Measurements from ENCODE around the gene OBSCN. TPM values are rescaled to one million over a fixed set of nuclear protein-coding genes. Genes with fewer than 3 reads are reported as not detected.

OBSCN gene
- total RNA-seq, 1 donor from 2014 or later: 17.5 TPM

- Histone ChIP-seq H3K27ac (ENCODE audit: low read depth, low read length) (no peak overlapping the region), H2AFZ (ENCODE audit: low read depth, low read length) (no peak overlapping the region), H3K9ac (ENCODE audit: low read length) (no peak overlapping the region), H4K20me1 (ENCODE audit: insufficient read depth, low read length) (no peaks in the 10 kb centered on the region), H3K79me2 (ENCODE audit: insufficient read depth, low read length) (no peaks in the 10 kb centered on the region), H3K4me2 (ENCODE audit: low read length) (no peak overlapping the region), H3K4me3 (ENCODE audit: insufficient read depth, low read depth, low read length) (no peak overlapping the region), H3K4me1 (ENCODE audit: insufficient read depth, low read length) (no peaks in the 10 kb centered on the region), H3K36me3 (ENCODE audit: insufficient read depth, low read length) (no peaks in the 10 kb centered on the region), H3K9me3 (ENCODE audit: insufficient read depth, low read depth, low read length) (peaks cover 17% of the 10 kb centered on the region), H3K27me3 (ENCODE audit: insufficient read depth, low read length) (no peaks in the 10 kb centered on the region)
- Mint-ChIP-seq H3K27me3 (ENCODE audit: low read depth, unreplicated experiment) (no peaks in the 10 kb centered on the region), H3K4me3 (ENCODE audit: unreplicated experiment) (no peak overlapping the region), H3K4me1 (ENCODE audit: low read depth, unreplicated experiment) (no peaks in the 10 kb centered on the region), H3K9me3 (ENCODE audit: unreplicated experiment) (peaks cover 30% of the 10 kb centered on the region), H3K27ac (ENCODE audit: unreplicated experiment) (no peak overlapping the region), H3K36me3 (ENCODE audit: low read depth, unreplicated experiment) (peaks cover 55% of the 10 kb centered on the region)
- no peak for TF ChIP-seq EZH2 (IDR thresholded peaks at IDR 0.05; ENCODE audit: insufficient read depth, low read length)
- TF ChIP-seq CTCF (IDR thresholded peaks at IDR 0.05; ENCODE audit: insufficient read depth, low read depth, low read length): peak; percentile 16
- FAIRE-seq (no peak), DNase-seq (ENCODE audit: low read depth) (peak; percentile 10)
These were observed 28.9 kb downstream of the OBSCN start for GRCh38 chr1:228236744-228237143.

DNA sequence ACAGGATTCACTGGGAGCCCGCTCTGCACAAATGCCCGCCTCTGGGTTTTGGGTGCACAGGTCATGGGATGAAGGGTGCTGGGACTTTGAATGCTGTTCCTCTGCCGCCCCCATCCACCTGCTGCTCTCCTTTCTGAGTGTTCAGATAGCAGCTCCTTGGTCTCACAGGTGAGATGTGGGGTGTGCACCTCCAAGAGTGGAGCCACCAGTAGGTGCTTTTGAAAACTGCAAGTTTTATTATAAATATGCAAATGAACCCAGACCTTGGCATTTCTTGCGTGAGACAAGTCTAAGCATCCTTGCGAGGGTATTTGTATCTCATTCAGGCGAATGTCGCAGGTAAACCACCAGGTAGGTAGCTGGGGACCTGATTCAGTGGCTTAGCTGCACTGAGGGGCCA is 30.2 kb downstream of the OBSCN start:
- H4K20me1 ChIP-seq (ENCODE audit: insufficient read depth, low read length): no peaks in the 10 kb centered on the region
- DNase-seq (ENCODE audit: low read depth): no peak
- Mint-ChIP-seq H3K4me1 (ENCODE audit: low read depth, unreplicated experiment) (no peaks in the 10 kb centered on the region), H3K27me3 (ENCODE audit: low read depth, unreplicated experiment) (no peaks in the 10 kb centered on the region), H3K27ac (ENCODE audit: unreplicated experiment) (no peak overlapping the region), H3K9me3 (ENCODE audit: unreplicated experiment) (peaks cover 35% of the 10 kb centered on the region), H3K36me3 (ENCODE audit: low read depth, unreplicated experiment) (peaks cover 55% of the 10 kb centered on the region), H3K4me3 (ENCODE audit: unreplicated experiment) (no peak overlapping the region)
- H3K79me2 ChIP-seq (ENCODE audit: insufficient read depth, low read length): no peaks in the 10 kb centered on the region
- no peaks in the 10 kb centered on the region for H3K36me3 ChIP-seq (ENCODE audit: insufficient read depth, low read length)
- H3K27me3 ChIP-seq (ENCODE audit: insufficient read depth, low read length): no peaks in the 10 kb centered on the region
- FAIRE-seq: no peak
- no peak for TF ChIP-seq EZH2 (IDR thresholded peaks at IDR 0.05; ENCODE audit: insufficient read depth, low read length)
- TF ChIP-seq CTCF (IDR thresholded peaks at IDR 0.05; ENCODE audit: insufficient read depth, low read depth, low read length): no peak
- H3K9ac ChIP-seq (ENCODE audit: low read length): no peak overlapping the region
- peaks cover 20% of the 10 kb centered on the region for H3K9me3 ChIP-seq (ENCODE audit: insufficient read depth, low read depth, low read length)
- H2AFZ ChIP-seq (ENCODE audit: low read depth, low read length): no peak overlapping the region
- no peaks in the 10 kb centered on the region for H3K4me1 ChIP-seq (ENCODE audit: insufficient read depth, low read length)
- H3K27ac ChIP-seq (ENCODE audit: low read depth, low read length): no peak overlapping the region
- H3K4me2 ChIP-seq (ENCODE audit: low read length): no peak overlapping the region
- H3K4me3 ChIP-seq (ENCODE audit: insufficient read depth, low read depth, low read length): no peak overlapping the region

- no peaks in the 10 kb centered on the region for H3K36me3 ChIP-seq (ENCODE audit: insufficient read depth, low read length)
- H3K36me3 Mint-ChIP-seq (ENCODE audit: low read depth, unreplicated experiment): peaks cover 56% of the 10 kb centered on the region
- no peak for FAIRE-seq
- H3K9me3 ChIP-seq (ENCODE audit: insufficient read depth, low read depth, low read length): peaks cover 24% of the 10 kb centered on the region
- H3K27ac Mint-ChIP-seq (ENCODE audit: unreplicated experiment): no peak overlapping the region
- no peaks in the 10 kb centered on the region for H3K4me1 Mint-ChIP-seq (ENCODE audit: low read depth, unreplicated experiment)
- H4K20me1 ChIP-seq (ENCODE audit: insufficient read depth, low read length): no peaks in the 10 kb centered on the region
- no peaks in the 10 kb centered on the region for H3K4me1 ChIP-seq (ENCODE audit: insufficient read depth, low read length)
- H3K9me3 Mint-ChIP-seq (ENCODE audit: unreplicated experiment): peaks cover 38% of the 10 kb centered on the region
- H3K4me3 Mint-ChIP-seq (ENCODE audit: unreplicated experiment): no peak overlapping the region
- TF ChIP-seq CTCF (IDR thresholded peaks at IDR 0.05; ENCODE audit: insufficient read depth, low read depth, low read length): no peak
- TF ChIP-seq EZH2 (IDR thresholded peaks at IDR 0.05; ENCODE audit: insufficient read depth, low read length): no peak
- no peak overlapping the region for H3K4me3 ChIP-seq (ENCODE audit: insufficient read depth, low read depth, low read length)
- H3K27ac ChIP-seq (ENCODE audit: low read depth, low read length): no peak overlapping the region
- H3K79me2 ChIP-seq (ENCODE audit: insufficient read depth, low read length): no peaks in the 10 kb centered on the region
- H3K27me3 ChIP-seq (ENCODE audit: insufficient read depth, low read length): no peaks in the 10 kb centered on the region
- DNase-seq (ENCODE audit: low read depth): no peak
- H3K27me3 Mint-ChIP-seq (ENCODE audit: low read depth, unreplicated experiment): no peaks in the 10 kb centered on the region
- no peak overlapping the region for H2AFZ ChIP-seq (ENCODE audit: low read depth, low read length)
- H3K9ac ChIP-seq (ENCODE audit: low read length): no peak overlapping the region
- no peak overlapping the region for H3K4me2 ChIP-seq (ENCODE audit: low read length)
These were observed 30.6 kb downstream of the OBSCN start for GRCh38 chr1:228238461-228238860.
